Measurements from ENCODE around the gene NPY4R2. TPM values are rescaled to one million over a fixed set of nuclear protein-coding genes. Genes with fewer than 3 reads are reported as not detected.

Gene NPY4R2
- polyA plus RNA-seq, 1 donor from 2014 or later = not detected

Other genes with a start within 250 kb of the NPY4R2 start
- not detected in 2 replicates for gene SYT15B, start 155.1 kb upstream of the NPY4R2 start, polyA plus RNA-seq
- not detected in 2 replicates for gene FAM25C, start 81.1 kb downstream of the NPY4R2 start, polyA plus RNA-seq